ENCODE results near the gene TIAM2.

- TF ChIP-seq CTCF (IDR thresholded peaks at IDR 0.05), result no peak
- no peak for TF ChIP-seq POLR2A (IDR thresholded peaks at IDR 0.05)
These were observed 128.4 kb downstream of the TIAM2 start for GRCh38 chr6:155123520-155123919.

All from ovary (tissue), 3 donors.